GM10847 (cell line): Measurements from ENCODE around the gene CHRNA9.

ENCODE experiments used
- POLR2A ChIP-seq: IDR thresholded peaks from 2 replicates; pipeline ENCODE4 v1.6.1; 2011; ENCODE audit not compliant: insufficient read length; ENCODE audit errors: extremely low read depth

CHRNA9 gene

DNA sequence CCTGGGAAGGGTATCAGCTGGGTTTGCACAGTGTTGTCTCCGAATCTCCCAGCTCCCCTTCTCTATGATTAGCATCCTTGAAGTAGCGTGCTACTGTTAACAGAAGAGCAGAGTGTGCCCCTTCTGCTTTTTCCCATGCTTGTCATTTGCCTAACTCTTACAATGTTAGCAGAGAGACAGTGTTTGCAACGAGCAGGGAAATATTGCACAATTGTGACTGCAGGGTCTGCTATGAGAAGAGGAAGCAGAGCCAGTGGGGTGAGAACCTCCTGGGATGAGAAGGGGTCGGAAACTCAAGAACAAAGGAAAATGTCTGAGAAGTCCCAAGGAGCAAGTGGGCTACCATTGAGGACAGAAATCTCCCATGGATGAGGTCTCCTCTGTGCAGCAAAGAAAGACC is 7.8 kb upstream of the CHRNA9 start:
- TF ChIP-seq POLR2A = no peak

- no peak for TF ChIP-seq POLR2A
These were observed 6.8 kb upstream of the CHRNA9 start for GRCh38 chr4:40328383-40328782.

DNA sequence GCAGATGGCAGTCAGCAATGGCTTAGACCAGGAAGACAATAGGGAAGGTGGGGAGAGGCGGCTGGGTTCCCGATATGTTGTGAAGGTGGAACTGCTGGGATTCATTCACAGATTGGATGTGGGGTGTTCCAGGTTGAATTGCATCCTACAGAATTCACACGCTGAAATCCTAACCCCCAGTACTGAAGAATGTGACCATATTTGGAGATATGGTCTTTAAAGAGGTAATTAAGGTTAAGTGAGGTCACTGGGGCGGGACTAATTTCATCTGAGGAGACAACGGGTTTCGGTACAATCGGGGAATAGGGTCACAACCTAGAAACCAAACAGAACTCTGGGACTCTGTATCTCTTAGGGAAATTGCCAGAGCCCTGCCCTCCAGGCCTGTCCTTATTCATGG is 5.3 kb upstream of the CHRNA9 start:
- TF ChIP-seq POLR2A = no peak

DNA sequence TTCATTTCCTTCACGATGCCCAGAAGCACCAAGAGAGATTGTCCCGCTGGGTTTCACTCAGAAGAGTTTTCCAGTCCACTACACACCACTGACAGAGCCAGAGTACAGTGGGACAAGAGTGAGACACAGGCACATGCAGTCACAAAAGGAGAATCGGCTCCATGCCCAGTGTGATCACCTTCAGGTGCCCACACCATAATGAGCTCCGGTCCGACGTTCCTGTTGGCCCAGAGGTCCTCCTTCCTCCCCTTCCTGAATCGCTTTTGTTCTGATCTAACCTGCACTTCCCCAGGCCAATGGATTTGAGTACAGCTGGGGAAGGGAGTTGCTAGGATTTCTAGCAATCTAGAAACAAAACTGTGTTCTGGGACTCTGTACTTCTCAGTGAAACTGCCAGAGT is 4.6 kb upstream of the CHRNA9 start:
- no peak for TF ChIP-seq POLR2A

- TF ChIP-seq POLR2A = no peak
These were observed 3.9 kb upstream of the CHRNA9 start for GRCh38 chr4:40331101-40331745.

- no peak for TF ChIP-seq POLR2A
These were observed 3.2 kb upstream of the CHRNA9 start for GRCh38 chr4:40331961-40332360.

GRCh38 chr4:40333921-40334352 is 1.2 kb upstream of the CHRNA9 start:
- no peak for TF ChIP-seq POLR2A

DNA sequence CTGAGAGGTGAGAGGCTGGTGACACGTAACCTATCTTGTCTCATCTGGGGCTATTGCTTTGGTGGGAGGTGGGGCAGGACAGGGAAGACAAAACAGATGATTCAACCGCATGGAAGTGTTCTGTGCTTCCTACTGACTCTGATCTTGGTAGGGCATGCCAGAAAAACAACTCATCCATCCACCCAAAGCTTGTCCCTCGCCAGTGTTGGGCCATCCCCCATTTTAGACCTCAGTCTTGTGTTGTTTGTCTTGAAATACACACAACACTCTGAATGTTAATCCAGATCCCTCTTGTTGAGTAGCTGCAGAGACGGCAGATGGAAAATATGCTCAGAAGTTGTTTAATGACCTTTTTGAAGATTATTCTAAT is 377 bp downstream of the CHRNA9 start:
- no peak for TF ChIP-seq POLR2A

DNA sequence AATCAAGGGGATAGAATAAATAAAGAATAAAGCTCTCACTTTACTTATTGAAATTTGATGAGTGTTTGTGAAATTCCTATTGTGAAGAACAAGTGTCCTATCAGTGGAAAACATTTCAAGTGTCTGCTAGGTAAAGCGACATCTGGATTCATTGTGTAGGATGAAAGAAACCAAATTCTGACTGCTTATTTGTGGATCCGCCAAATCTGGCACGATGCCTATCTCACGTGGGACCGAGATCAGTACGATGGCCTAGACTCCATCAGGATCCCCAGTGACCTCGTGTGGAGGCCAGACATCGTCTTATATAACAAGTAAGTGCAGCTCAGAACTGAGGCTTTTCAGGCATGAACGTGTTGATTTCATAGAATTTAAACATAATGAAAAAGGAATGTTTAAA is 1.9 kb downstream of the CHRNA9 start:
- TF ChIP-seq POLR2A = no peak

DNA sequence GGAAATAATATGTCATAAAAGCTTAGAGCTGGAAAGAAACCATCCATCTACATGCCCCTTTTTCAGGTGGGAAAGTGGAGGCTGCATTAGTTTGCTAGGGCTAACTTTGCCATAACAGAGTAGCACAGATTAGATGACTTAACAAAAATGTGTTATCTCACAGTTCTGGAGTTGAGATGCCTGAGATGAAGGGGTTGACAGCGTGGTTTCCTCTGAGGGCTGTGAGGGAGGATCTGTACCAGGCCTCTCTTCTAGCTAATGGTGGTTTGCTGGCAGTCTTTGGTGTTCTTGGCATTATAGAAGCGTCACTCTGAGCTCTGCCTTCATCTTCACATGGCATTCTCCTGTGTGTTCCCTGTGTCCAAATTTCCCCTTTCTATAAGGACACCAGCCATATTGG is 2.4 kb downstream of the CHRNA9 start:
- TF ChIP-seq POLR2A = no peak

DNA sequence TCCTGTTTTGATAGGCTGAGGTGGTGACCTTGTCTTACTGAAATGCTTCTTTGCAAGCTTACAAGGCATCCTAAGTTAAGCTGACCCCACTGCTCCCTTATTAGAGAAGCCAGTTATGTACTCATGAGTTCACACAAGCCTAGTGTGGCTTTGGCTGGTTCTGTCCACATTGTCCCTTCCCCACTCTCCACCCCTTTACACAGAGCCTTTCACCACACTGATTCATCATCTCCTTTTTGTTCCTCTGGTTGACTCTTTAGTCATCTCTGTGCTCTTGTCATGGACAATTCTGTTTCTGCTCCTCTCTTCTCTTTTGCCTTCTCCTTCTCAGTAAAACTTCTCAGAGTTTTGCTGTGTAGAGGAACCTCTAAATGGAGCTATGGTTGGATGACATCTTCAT is 4.9 kb downstream of the CHRNA9 start:
- no peak for TF ChIP-seq POLR2A

DNA sequence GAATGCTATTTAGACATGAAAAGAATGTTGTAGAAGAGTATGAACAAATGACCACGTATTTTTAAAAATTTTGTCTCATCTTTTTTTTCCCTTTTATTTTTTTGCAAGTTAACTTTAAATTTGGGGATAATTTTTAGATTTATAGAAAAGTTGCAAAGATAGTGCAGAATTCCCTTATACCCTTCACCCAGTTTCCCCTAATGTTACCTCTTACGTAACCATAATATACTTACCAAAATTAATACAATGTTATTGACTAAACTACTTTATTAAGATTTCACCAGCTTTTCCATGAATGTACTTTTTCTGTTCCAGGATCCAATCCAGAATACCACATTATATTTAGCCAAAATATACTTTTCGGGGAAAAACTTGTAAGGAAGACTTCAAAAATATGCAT is 12.3 kb downstream of the CHRNA9 start:
- no peak for TF ChIP-seq POLR2A

- no peak for TF ChIP-seq POLR2A
These were observed 12.9 kb downstream of the CHRNA9 start for GRCh38 chr4:40348000-40348399.

- TF ChIP-seq POLR2A = no peak
These were observed 14.5 kb downstream of the CHRNA9 start for GRCh38 chr4:40349561-40350198.

DNA sequence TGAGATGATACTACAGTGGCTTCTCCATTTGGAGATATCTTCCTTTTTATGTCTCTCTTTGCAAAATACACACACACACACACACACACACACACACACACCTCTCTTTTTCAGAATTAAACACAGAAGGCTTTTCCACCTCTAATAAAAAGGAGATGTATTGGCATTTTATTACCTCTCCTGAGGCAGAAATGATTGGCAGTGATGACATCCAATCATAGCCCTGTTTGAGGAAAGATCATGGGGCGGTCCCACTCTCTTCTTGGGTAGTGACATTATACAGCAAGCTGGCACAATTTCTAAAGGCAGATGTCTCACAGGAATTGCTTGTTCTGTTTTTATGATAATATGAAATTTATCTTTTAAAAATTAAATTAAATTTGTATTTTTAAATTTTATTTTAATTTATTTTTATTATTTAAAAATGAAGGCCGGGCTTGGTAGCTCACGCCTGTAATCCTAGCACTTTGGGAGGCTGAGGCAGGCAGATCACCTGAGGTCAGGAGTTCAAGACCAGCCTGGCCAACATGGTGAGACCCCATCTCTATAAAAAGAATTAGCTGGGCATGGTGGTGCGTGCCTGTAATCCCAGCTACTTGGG is 15.6 kb downstream of the CHRNA9 start:
- no peak for TF ChIP-seq POLR2A

GRCh38 chr4:40354158-40354557 is 19.0 kb downstream of the CHRNA9 start:
- no peak for TF ChIP-seq POLR2A

- no peak for TF ChIP-seq POLR2A
These were observed 20.0 kb downstream of the CHRNA9 start for GRCh38 chr4:40355131-40355530.
